ENCODE data around the gene PPP1R9B. TPM values are rescaled to one million over a fixed set of nuclear protein-coding genes. Genes with fewer than 3 reads are reported as not detected.

The PPP1R9B gene
- total RNA-seq, 4 donors from 2014 or later: 23.3 to 38.1 (median 30.8) TPM

GRCh38 chr17:50100480-50100883, 50.0 kb downstream of the PPP1R9B start:
- WGBS, 2 donors (ENCODE audit: low coverage in 1 of 2): 62 to 65% methylated on average over 4 of the region's 5 CpGs
- Histone ChIP-seq H3K27ac (peak overlapping the region in 3 of 4 donors; percentile 79 to 82 (median 80)), H3K27me3 (no peaks in the 10 kb centered on the region), H3K4me3 (no peak overlapping the region), H3K36me3 (peaks cover 0 to 66% of the 10 kb centered on the region in 2 donors), H3K4me1 (peaks cover 7 to 91% (median 42%) of the 10 kb centered on the region in 3 donors), H3K9me3 (no peaks in the 10 kb centered on the region)
- no peak for TF ChIP-seq EP300 (IDR thresholded peaks at IDR 0.05)
- no peak for TF ChIP-seq POLR2AphosphoS5 (IDR thresholded peaks at IDR 0.05)
- no peak for TF ChIP-seq CTCF (IDR thresholded peaks at IDR 0.05)
- TF ChIP-seq POLR2A (IDR thresholded peaks at IDR 0.05): no peak
- ATAC-seq: no peak

- peak overlapping the region in 3 of 4 donors; percentile 42 to 82 (median 79) for H3K27ac ChIP-seq
- peaks cover 7 to 94% (median 42%) of the 10 kb centered on the region in 3 donors for H3K4me1 ChIP-seq
Observed at GRCh38 chr17:50099003-50099402, 51.5 kb downstream of the PPP1R9B start.

GRCh38 chr17:50098583-50098982, 51.9 kb downstream of the PPP1R9B start:
- Histone ChIP-seq H3K9me3 (no peaks in the 10 kb centered on the region), H3K36me3 (peaks cover 0 to 47% of the 10 kb centered on the region in 2 donors), H3K4me1 (peaks cover 7 to 92% (median 42%) of the 10 kb centered on the region in 3 donors), H3K27ac (peak overlapping the region in 3 of 4 donors; percentile 42 to 82 (median 79)), H3K4me3 (no peak overlapping the region), H3K27me3 (no peaks in the 10 kb centered on the region)
- ATAC-seq: no peak
- TF ChIP-seq POLR2AphosphoS5 (IDR thresholded peaks at IDR 0.05): no peak
- TF ChIP-seq EP300 (IDR thresholded peaks at IDR 0.05): no peak
- no peak for TF ChIP-seq CTCF (IDR thresholded peaks at IDR 0.05)
- TF ChIP-seq POLR2A (IDR thresholded peaks at IDR 0.05): no peak
- 73 to 77% methylated on average over 4 of the region's 4 CpGs for WGBS, 2 donors (ENCODE audit: low coverage in 1 of 2)

More at GRCh38 chr17:50099003-50099402, 51.5 kb downstream of the PPP1R9B start:
- Histone ChIP-seq H3K4me3 (no peak overlapping the region), H3K36me3 (peaks cover 0 to 51% of the 10 kb centered on the region in 2 donors), H3K9me3 (no peaks in the 10 kb centered on the region), H3K27me3 (no peaks in the 10 kb centered on the region)
- 100% methylated on average over 1 of the region's 5 CpGs; no CpG with 5 or more reads in 1 of the 2 donors for WGBS, 2 donors (ENCODE audit: low coverage in 1 of 2)
- no peak for ATAC-seq
- TF ChIP-seq POLR2AphosphoS5 (IDR thresholded peaks at IDR 0.05) (no peak), EP300 (IDR thresholded peaks at IDR 0.05) (no peak), CTCF (IDR thresholded peaks at IDR 0.05) (no peak), POLR2A (IDR thresholded peaks at IDR 0.05) (no peak)

- Histone ChIP-seq H3K9me3 (no peaks in the 10 kb centered on the region), H3K27ac (peak overlapping the region in 2 of 4 donors; percentile 89 to 91), H3K36me3 (peaks cover 0 to 43% of the 10 kb centered on the region in 2 donors), H3K4me1 (peaks cover 7 to 85% (median 40%) of the 10 kb centered on the region in 3 donors), H3K27me3 (no peaks in the 10 kb centered on the region), H3K4me3 (no peak overlapping the region)
- no peak for TF ChIP-seq EP300 (IDR thresholded peaks at IDR 0.05)
- no peak for TF ChIP-seq POLR2AphosphoS5 (IDR thresholded peaks at IDR 0.05)
- TF ChIP-seq POLR2A (IDR thresholded peaks at IDR 0.05): no peak
- TF ChIP-seq CTCF (IDR thresholded peaks at IDR 0.05): no peak
- 54 to 57% methylated on average over 4 of the region's 4 CpGs for WGBS, 2 donors (ENCODE audit: low coverage in 1 of 2)
- no peak for ATAC-seq
Observed at GRCh38 chr17:50097926-50098325, 52.6 kb downstream of the PPP1R9B start.

- H3K9me3 ChIP-seq: no peaks in the 10 kb centered on the region
- no peak for TF ChIP-seq POLR2A (IDR thresholded peaks at IDR 0.05)
- TF ChIP-seq EP300 (IDR thresholded peaks at IDR 0.05): no peak
- TF ChIP-seq POLR2AphosphoS5 (IDR thresholded peaks at IDR 0.05): no peak
- TF ChIP-seq CTCF (IDR thresholded peaks at IDR 0.05): no peak
- H3K36me3 ChIP-seq: peaks cover 0 to 43% of the 10 kb centered on the region in 2 donors
- no peaks in the 10 kb centered on the region for H3K27me3 ChIP-seq
- WGBS, 2 donors (ENCODE audit: low coverage in 1 of 2): no CpG with 5 or more reads among the region's 7 CpGs
- H3K4me3 ChIP-seq: no peak overlapping the region
- H3K4me1 ChIP-seq: peaks cover 7 to 80% (median 36%) of the 10 kb centered on the region in 3 donors
- peak overlapping the region in 3 of 4 donors; percentile 89 to 95 (median 91) for H3K27ac ChIP-seq
- no peak for ATAC-seq
Observed at GRCh38 chr17:50097455-50097854, 53.0 kb downstream of the PPP1R9B start.
